Activated effector memory CD4-positive, alpha-beta T cell treated with anti-CD3 and anti-CD28 coated beads, Interleukin-2, amount 50 U/mL, for 16 hours (primary cell): ENCODE data around the gene RGS18.
"Not testable (repeated sequence)": the region's sequence is repeated elsewhere in the genome, so short reads cannot be mapped to it uniquely, and the experiment has no call there.

Experiments used
- DNase-seq: peaks from one replicate; pipeline ENCODE4 v3.0.0-alpha.2; 2020

RGS18 gene

GRCh38 chr1:192158181-192158580 is at the start of gene RGS18:
RGS18 (plus strand) TSS chr1:192158462; CDS start chr1:192158638, 176 bp downstream.
- DNase-seq: no peak

DNA sequence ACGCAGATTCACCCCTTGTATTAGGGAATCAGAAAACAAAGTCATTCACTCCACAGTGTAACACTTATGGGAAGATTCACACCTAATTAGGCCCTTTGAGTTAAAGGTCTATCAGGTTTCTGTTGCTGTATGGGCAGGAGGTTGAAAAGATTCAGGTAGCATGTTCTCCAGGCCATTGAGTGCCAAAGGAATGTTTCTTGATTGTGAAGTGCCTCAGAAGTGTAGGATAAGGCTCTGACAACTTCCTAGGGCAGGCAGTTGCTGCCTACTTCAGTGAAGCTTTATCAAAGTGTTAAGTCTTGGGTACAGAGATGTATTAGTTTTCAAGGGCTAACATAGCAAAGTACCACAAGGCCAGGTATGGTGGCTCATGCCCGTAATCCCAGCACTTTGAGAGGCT is 48.7 kb upstream of the RGS18 start:
- DNase-seq: no peak

- DNase-seq: no peak
These were observed 43.3 kb upstream of the RGS18 start for GRCh38 chr1:192115000-192115399.

DNA sequence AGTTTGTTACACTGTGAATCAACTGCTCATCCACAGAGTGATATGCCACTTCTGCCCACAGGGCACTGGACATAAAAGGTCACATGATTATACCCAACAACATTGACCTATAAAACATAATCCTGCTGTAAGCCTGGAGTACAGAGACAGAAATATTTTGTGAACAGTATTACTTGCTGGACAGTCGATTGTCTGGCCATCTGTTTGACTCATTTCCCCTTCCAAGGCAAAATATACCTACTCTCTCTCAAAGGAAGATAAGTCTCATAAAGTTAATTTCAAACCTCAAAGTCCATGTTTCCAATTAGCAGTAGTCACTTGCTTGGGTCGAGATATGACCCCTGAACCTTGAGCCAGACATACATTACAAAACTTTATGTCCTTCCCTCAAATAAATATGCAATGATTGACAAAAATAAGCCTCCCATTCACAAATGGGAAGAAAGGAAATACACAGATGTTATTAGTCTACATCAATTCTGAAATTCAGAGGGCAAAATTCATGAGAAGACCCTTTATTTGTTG is 39.3 kb upstream of the RGS18 start:
- no peak for DNase-seq

DNA sequence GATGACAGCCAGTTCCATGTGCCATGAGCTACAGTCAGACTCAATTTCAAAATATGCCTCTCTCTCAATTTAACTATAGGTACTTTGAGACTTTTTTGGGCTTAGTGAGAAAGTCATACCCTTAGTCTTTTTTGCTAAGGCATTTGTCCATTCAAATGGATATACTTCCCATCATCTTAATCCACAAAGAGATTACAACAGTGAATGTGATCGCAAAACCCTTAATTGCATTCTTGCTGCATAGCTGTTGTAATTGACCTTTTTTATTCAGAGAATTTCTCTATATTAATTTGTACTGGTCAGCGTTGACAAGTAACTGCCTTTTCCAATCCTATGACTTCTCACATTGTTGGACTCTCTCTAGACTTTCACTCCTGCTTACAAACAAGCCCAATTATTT is 38.6 kb upstream of the RGS18 start:
- no peak for DNase-seq

- no peak for DNase-seq
These were observed 35.6 kb upstream of the RGS18 start for GRCh38 chr1:192122668-192123067.

GRCh38 chr1:192123212-192123611 is 35.0 kb upstream of the RGS18 start:
- no peak for DNase-seq

DNA sequence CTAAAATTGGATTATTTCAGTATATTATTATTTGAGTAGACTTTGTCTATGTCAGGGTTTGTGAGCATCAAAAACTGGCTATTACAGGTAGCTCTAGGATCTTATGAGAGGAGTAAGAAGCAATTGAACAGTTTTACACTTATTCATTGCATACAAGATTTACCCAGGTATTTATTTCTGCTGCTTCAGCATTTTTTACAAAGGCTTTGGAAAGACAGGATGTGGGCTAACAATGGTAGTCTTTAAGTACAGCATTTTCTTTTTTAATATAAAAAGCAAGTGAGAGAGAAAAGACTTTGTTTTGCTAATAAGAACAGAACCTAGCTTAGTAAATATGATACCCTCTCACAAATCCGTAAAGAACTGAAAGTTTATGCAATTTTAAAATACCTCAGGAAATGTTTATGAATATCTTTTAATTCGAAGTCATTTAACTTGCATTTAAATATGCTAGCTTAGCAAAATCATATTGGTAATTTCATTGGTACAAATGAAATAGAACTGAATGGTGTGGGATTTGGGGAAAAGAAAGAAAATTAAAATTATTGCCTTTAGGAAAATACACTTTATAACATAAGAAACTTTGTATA is 32.1 kb upstream of the RGS18 start:
- DNase-seq: no peak

DNA sequence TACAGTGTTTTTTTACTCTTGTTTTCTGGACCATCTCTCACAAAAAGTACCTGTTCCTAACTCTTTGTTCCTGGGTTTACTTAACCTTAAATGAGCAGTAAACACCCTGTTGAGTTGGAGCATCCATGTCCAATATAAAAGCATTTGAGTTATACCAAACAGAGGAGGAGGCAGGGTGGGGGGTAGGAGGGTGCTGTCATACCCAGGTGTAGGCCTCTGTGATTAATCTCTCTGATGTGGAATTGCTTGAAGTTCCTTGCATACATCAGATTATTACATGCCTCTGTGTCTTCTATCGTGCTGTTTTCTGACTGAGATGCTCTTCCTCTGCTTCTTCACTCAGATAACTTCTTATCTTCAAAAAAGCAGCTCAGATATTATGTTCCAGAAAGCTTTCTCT is 28.1 kb upstream of the RGS18 start:
- DNase-seq: no peak

- not testable (repeated sequence) for DNase-seq
These were observed 27.4 kb upstream of the RGS18 start for GRCh38 chr1:192130865-192131264.

DNA sequence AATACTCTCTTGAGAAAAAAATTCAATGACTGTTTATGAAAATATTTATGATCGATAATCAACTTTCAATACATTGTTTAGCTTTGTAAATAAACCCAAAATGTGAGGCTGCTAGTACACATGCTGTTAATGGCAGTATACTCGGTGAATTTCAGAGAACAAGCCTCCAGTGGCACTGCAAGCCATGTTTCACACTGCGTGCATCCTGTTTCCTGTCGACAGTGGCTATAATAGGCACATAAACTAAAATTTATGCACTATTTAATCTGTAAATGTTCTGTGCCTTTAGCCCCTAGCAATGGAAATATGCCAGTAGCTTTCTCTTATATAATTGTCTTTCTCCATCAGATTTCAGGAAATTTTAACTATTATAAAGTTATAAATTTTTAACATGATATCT is 26.3 kb upstream of the RGS18 start:
- DNase-seq: no peak

GRCh38 chr1:192133350-192133926 is 24.8 kb upstream of the RGS18 start:
- no peak for DNase-seq

- DNase-seq: no peak
These were observed 17.9 kb upstream of the RGS18 start for GRCh38 chr1:192140382-192140781.

DNA sequence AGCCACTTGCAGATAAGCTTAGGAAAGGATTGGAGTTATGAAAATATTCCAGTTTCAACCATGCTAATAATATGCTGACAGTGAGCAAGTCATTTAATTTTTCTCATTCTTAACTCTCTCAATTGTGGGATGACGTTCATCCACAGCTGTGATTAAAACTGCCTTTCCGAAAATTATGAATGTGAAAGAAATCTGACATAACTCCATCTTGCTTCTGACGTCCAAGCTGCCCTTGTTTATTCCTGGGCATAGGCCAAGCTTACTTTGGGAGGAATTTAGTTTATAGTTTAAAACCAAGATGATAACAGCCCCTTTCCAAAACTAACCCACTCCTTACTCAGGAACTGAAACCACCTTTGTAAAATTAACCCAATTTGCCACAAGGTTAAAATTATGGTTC is 11.0 kb upstream of the RGS18 start:
- no peak for DNase-seq

GRCh38 chr1:192147696-192148095 is 10.6 kb upstream of the RGS18 start:
- no peak for DNase-seq

DNA sequence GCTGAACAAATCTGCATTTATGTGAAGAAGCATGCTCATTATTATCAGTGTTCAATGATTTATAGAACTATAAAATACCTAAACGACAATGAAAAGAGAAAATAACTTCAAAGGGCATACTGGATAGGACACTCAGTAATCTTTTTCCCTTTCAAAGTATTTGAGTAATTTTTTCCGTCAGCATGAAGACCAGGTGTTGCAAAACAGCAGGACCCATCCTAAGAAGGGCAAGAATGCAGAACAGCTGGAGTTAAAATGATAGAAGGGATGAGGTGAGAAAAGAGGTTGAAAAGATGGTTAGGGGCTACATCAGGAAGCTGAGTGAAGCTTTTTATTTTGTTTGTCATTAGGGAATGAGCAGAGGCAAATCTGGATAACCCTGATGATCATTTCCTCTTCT is 7.1 kb upstream of the RGS18 start:
- DNase-seq: no peak

DNA sequence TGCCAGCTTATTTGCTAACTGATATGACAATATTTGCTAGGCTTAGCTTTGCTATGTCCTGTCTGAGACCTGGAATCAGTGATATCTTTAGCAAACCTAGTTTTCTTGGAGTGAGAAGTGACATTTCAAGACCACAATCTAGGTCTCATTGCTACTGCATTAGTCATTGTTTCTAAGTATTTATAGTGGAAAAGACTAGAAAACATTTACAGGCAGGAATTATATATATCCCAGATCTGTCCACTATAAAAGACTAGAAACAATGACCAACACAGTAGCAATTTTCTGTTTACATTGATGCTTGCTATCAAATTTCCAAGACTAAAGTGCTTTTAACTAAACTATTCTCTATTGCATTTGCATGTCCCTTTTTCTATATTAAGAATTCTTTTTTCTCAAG is 5.0 kb upstream of the RGS18 start:
- no peak for DNase-seq

DNA sequence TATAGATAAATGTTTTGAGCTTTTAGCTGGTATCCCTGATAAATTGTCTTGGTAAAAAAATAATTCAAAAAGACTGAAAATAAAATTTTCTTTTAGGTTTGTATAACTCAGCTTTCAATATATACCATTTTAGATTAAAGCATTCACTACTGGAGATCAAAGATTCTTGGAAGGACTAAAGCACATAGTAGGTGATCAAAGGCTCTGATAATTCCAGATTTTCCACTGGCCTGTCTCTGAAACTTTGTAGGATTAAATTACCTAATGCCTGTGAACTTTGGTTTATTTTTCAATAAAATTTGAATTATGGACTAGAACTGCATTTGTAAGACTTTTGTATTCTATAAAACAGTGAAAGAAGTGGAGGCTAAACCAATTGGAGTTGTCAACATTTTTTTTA is 1.2 kb upstream of the RGS18 start:
- no peak for DNase-seq

DNA sequence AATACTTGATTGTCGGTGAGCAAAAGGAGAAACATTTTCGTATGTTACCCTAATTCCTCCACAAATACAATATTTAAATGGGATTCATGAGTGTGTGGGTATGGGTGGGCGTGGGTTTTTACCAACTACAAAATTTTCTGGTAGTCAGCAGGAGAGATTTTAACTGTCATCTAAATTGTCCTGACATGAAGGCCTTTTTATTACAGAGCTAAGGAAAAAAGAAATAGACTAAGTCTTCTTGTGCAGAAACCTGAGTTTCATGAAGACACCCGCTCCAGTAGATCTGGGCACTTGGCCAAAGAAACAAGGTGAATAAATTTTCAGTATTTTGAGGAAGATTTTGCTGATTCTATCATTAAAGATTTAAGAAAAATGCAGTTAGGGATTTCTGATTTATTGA is 752 bp downstream of the RGS18 start:
- DNase-seq: no peak

- DNase-seq: no peak
These were observed 1.5 kb downstream of the RGS18 start for GRCh38 chr1:192159781-192160180.

GRCh38 chr1:192160196-192160595 is 1.9 kb downstream of the RGS18 start:
- DNase-seq: no peak

- DNase-seq: no peak
These were observed 3.7 kb downstream of the RGS18 start for GRCh38 chr1:192161976-192162375.

DNA sequence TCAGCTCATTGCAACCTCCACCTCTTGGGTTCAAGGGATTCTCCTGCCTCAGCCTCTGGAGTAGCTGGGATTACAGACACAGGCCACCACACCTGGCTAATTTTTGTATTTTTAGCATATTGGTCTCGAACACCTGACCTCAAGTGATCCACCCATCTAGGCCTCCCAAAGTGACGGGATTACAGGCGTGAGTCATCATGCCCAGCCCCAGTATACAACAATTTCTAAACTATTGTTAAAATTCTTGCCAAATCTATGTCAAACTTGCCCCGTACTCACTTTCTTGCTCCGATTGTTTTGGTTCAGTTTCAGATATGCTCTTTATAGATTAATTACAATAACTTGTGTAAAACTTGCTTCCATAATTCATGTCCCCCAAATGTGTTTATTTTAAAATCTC is 4.1 kb downstream of the RGS18 start:
- DNase-seq: no peak

GRCh38 chr1:192165002-192165401 is 6.7 kb downstream of the RGS18 start:
- not testable (repeated sequence) for DNase-seq

- no peak for DNase-seq
These were observed 8.7 kb downstream of the RGS18 start for GRCh38 chr1:192167011-192167410.
